ENCODE results near the gene MEDAG.
A peak's percentile ranks its signal among the peaks of the same experiment; 100 is the strongest.

MEDAG gene

GRCh38 chr13:30905932-30906383, at the start of gene MEDAG:
TSS of gene MEDAG (plus strand) at chr13:30906271. CDS start at chr13:30906516, 245 bp downstream.
- DNase-seq: no peak

- no peak for DNase-seq
These were observed 49.1 kb upstream of the MEDAG start for GRCh38 chr13:30857018-30857417.

DNA sequence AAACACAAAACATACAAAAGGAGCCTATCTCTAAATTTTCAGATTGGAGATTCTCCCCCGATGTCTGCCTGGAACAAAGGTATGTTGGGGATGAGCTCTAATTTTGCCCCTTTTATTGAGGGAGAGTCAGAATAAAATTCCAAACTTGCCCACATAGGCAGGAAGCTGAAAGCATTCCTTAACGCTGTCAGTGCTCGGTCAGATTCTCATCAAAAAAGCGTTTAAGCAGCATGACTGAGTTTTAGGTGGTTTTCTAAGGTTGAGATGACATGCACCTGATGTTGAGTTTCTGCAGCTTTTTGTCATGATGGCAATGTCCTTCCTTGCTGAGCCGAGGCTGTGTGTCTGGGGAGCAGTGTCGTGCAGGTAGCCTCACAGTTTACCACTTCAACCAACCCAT, 48.4 kb upstream of the MEDAG start:
- DNase-seq: no peak

DNA sequence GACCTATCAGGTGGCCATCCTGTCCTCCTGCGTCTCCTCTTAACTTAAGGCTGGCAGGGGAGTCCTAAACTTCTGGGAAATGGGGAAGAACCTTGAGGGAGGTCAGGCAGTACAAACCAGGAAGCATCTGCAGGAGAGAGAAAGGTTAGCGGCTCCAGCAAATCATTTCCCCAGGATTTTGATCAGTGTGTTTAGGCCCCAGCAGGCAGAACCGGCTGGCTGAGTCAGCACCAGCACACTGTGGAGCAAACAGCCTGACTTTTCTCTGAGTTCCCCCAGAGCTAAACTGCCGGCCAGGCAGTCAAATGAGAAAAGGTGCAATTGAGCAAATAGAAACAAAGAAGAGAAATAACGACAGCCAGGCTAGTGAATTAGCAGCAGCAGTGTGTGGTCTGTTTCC, 46.7 kb upstream of the MEDAG start:
- DNase-seq: no peak

DNA sequence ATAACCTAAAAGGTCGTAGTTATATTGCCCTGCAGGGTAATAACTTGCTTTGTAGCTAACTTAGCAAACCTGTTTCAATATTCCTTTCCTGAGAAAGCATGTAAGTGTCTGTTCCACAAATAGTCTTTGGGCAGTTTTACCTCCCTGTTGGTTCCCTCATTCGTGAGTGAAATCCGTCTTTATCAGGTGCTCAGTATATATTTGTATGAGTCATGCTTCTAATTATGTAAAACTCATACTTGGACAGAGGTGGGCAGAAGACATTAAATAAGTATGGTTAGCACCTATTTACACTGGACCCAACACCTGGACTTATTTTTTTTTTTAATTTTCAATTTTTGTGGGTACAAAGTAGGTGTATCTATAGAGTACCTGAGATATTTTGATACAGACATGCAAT, 44.9 kb upstream of the MEDAG start:
- DNase-seq: no peak

- DNase-seq: no peak
These were observed 44.1 kb upstream of the MEDAG start for GRCh38 chr13:30861836-30862467.

GRCh38 chr13:30862707-30863106, 43.4 kb upstream of the MEDAG start:
- DNase-seq: no peak

DNA sequence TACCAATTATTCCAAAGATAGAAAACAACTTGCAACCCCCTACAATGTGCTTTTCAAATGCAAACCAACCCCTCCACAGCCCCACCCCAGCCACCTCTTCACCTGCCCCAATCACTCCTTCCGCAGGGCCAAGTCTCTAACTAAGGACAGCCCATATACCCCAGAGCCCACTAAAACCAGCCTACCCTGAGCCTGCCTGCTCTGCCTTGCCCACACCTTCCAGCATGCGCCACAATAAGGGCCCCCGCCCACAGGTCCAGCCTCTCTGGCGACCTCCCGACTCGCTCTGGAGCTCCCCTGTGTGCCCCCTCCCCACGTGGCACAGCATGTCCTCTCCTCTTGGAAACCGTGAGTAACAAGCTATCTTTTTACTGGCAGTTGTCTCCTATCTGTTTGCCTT, 42.8 kb upstream of the MEDAG start:
- no peak for DNase-seq

GRCh38 chr13:30863796-30864195, 42.3 kb upstream of the MEDAG start:
- DNase-seq: no peak

GRCh38 chr13:30864433-30865122, 41.5 kb upstream of the MEDAG start:
- no peak for DNase-seq

GRCh38 chr13:30865123-30866049, 40.7 kb upstream of the MEDAG start:
- DNase-seq: peak; percentile 67

GRCh38 chr13:30866677-30867076, 39.4 kb upstream of the MEDAG start:
- no peak for DNase-seq

- DNase-seq: no peak
These were observed 38.9 kb upstream of the MEDAG start for GRCh38 chr13:30867089-30867669.

DNA sequence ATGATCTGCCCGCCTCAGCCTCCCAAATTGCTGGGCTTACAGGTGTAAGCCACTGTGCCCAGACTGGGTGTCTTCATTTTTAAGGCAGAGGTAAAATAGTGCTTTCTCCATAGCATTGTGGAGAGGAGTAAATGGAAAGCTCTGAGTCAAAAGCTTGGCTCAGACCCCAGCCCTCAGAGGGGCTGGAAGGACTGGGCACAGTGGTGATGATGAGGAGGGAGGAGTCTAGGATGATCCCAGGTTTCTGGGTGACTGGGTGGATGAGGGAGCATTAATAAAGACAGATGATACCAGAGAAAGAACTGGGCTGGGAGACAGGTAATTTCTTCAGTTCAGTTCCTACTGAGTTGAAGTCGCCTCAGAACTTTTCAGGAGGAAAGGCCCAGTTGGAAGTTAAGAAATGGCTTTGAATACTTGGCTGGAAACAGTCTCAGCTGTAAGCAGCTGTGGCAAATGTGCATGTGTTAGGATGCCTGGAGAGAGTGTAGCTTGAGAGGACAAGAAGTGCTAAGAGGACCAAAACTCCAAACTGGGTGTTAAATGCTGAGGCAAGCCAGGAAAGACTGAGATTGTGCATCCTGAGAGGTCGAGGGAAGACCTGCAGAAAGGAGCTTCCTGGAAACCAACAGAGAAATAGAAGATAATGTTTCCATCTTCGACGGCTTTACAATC, 37.1 kb upstream of the MEDAG start:
- no peak for DNase-seq

- no peak for DNase-seq
These were observed 36.6 kb upstream of the MEDAG start for GRCh38 chr13:30869491-30869890.

- peak; percentile 84 for DNase-seq
These were observed 35.8 kb upstream of the MEDAG start for GRCh38 chr13:30870049-30870884.

- DNase-seq: no peak
These were observed 35.0 kb upstream of the MEDAG start for GRCh38 chr13:30870916-30871587.

- no peak for DNase-seq
These were observed 34.3 kb upstream of the MEDAG start for GRCh38 chr13:30871588-30872275.

DNA sequence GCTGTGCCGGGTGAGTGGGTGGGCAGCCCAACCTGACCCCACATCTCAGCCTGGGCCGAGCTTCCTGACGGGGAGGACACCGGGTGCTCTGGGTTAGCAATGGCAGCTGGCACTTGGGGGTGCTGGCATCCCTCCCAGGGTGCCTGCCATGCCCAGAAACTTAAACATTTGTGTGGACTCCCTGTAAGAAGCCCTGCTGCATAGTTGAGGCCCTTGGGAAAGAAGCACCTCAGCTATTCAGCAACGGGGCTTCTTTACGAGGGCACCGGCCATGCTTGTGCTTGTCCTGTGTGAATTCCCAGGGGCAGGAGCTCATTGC, 33.8 kb upstream of the MEDAG start:
- DNase-seq: no peak

DNA sequence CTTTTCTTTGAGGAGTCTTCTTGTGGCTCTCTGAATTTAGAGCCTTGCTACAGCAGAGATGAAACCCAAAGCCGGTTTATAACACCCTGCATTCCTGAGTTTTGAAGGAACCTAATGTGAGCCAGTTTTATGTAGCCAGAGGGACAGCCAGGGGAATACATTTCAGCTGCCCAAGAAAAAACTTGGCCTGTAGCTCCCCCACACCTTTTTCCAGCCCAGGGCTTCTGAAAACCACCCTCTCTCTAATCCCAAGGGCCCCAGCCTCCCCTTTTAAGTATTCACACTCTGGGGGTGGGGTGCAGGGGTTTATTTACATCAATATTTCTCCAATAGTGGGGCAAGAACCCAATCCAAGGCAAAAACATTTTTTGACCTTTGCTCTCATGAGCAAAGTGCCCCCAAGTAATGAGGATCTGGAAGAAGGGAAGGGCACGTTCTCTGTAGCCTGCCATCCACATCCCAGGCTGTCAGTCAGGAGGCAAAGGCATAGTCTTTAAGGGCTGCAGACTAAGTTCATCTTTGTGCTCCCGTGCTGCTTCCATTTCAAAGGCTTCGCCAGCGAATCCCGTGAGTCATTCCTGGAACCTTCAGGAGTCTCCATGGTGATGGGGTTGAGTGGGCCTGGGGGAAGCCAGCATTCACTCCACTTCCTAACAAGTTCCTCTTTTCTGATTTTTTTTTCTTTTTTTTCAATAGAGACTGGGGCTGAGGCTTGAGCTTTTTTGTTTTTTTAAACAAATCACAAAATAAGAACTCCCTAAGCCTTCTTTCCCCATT, 33.2 kb upstream of the MEDAG start:
- no peak for DNase-seq
